ENCODE data around the gene MXRA7.

MXRA7 gene

GRCh38 chr17:76683011-76683755 lies 27.6 kb downstream of the MXRA7 start:
- in situ Hi-C loops (cut with HindIII; ENCODE audit: low sequenced_read_pairs) = no loop called here

GRCh38 chr17:76682296-76682695 lies 28.5 kb downstream of the MXRA7 start:
- in situ Hi-C loops (cut with HindIII; ENCODE audit: low sequenced_read_pairs) = no loop called here

GRCh38 chr17:76681222-76682137 lies 29.3 kb downstream of the MXRA7 start:
- in situ Hi-C loops (cut with HindIII; ENCODE audit: low sequenced_read_pairs) = no loop called here

GRCh38 chr17:76679239-76679638 lies 31.5 kb downstream of the MXRA7 start:
- in situ Hi-C loops (cut with HindIII; ENCODE audit: low sequenced_read_pairs) = no loop called here

GRCh38 chr17:76678330-76678729 lies 32.4 kb downstream of the MXRA7 start:
- in situ Hi-C loops (cut with HindIII; ENCODE audit: low sequenced_read_pairs) = no loop called here

GRCh38 chr17:76677406-76677805 lies 33.4 kb downstream of the MXRA7 start:
- in situ Hi-C loops (cut with HindIII; ENCODE audit: low sequenced_read_pairs) = no loop called here

- in situ Hi-C loops (cut with HindIII; ENCODE audit: low sequenced_read_pairs) = no loop called here
Observed at GRCh38 chr17:76676629-76677028, 34.1 kb downstream of the MXRA7 start.

GRCh38 chr17:76675648-76676047 lies 35.1 kb downstream of the MXRA7 start:
- in situ Hi-C loops (cut with HindIII; ENCODE audit: low sequenced_read_pairs) = no loop called here

GRCh38 chr17:76674600-76674999 lies 36.2 kb downstream of the MXRA7 start:
- in situ Hi-C loops (cut with HindIII; ENCODE audit: low sequenced_read_pairs) = no loop called here

GRCh38 chr17:76673729-76674128 lies 37.0 kb downstream of the MXRA7 start:
- in situ Hi-C loops (cut with HindIII; ENCODE audit: low sequenced_read_pairs) = no loop called here

- in situ Hi-C loops (cut with HindIII; ENCODE audit: low sequenced_read_pairs) = no loop called here
Observed at GRCh38 chr17:76672892-76673291, 37.9 kb downstream of the MXRA7 start.

GRCh38 chr17:76672270-76672851 lies 38.4 kb downstream of the MXRA7 start:
- in situ Hi-C loops (cut with HindIII; ENCODE audit: low sequenced_read_pairs) = no loop called here

- in situ Hi-C loops (cut with HindIII; ENCODE audit: low sequenced_read_pairs) = no loop called here
Observed at GRCh38 chr17:76671912-76672262, 38.9 kb downstream of the MXRA7 start.

GRCh38 chr17:76671123-76671911 lies 39.4 kb downstream of the MXRA7 start:
- in situ Hi-C loops (cut with HindIII; ENCODE audit: low sequenced_read_pairs) = no loop called here

GRCh38 chr17:76670718-76671122 lies 40.0 kb downstream of the MXRA7 start:
- in situ Hi-C loops (cut with HindIII; ENCODE audit: low sequenced_read_pairs) = no loop called here

GRCh38 chr17:76670020-76670717 lies 40.6 kb downstream of the MXRA7 start:
- in situ Hi-C loops (cut with HindIII; ENCODE audit: low sequenced_read_pairs) = no loop called here

- in situ Hi-C loops (cut with HindIII; ENCODE audit: low sequenced_read_pairs) = no loop called here
Observed at GRCh38 chr17:76667786-76668453, 42.8 kb downstream of the MXRA7 start.

GRCh38 chr17:76667491-76667755 lies 43.3 kb downstream of the MXRA7 start:
- in situ Hi-C loops (cut with HindIII; ENCODE audit: low sequenced_read_pairs) = no loop called here

GRCh38 chr17:76660656-76661042 lies 50.1 kb downstream of the MXRA7 start:
- in situ Hi-C loops (cut with HindIII; ENCODE audit: low sequenced_read_pairs) = no loop called here

Measured in endothelial cell of hepatic sinusoid (primary cell).